OCI-LY7 (cell line): ENCODE results near the gene HOXC6. TPM values are rescaled to one million over a fixed set of nuclear protein-coding genes. Genes with fewer than 3 reads are reported as not detected.

Experiments used
- BruUV-seq: library from RNA; stranded (reverse); fragments of 400-500 nt; replicated peaks from 2 replicates; lab custom pipeline; 2021; lab: Mats Ljungman, UMichigan
- CTCF ChIA-PET: fragments of 300-600 bp; sonication (Branson Sonifier 250); formaldehyde crosslinking; loops from one replicate; lab custom pipeline; 2022; ENCODE audit warnings: antibody characterized with exemption; ENCODE audit not compliant: unreplicated experiment; lab: Charles Lee
- POLR2A ChIA-PET: fragments of 300-600 bp; sonication (Branson Sonifier 250); formaldehyde crosslinking; loops from one replicate; lab custom pipeline; 2022; ENCODE audit warnings: antibody characterized with exemption; lab: Charles Lee
- DNase-seq: peaks from one replicate; pipeline ENCODE4 v3.0.0-alpha.2; 2015; ENCODE audit warnings: low spot score
- H2AFZ ChIP-seq: fragments of 200-600 bp; sonication (generic), shearing (Covaris generic); 2 replicates; pipeline ENCODE4 v1.6.1; 2014; ENCODE audit warnings: mild to moderate bottlenecking, antibody characterized with exemption, low read length, moderate library complexity
- H3K27ac ChIP-seq: fragments of 200-600 bp; sonication (generic); 2 replicates; pipeline ENCODE4 v1.5.1; 2014; ENCODE audit warnings: mixed run types, low read depth, mild to moderate bottlenecking, moderate library complexity, low read length, inconsistent platforms; ENCODE audit not compliant: poor library complexity, severe bottlenecking
- H3K36me3 ChIP-seq: fragments of 200-600 bp; sonication (generic); 2 replicates; pipeline ENCODE4 v1.6.1; 2014; ENCODE audit warnings: mild to moderate bottlenecking, antibody characterized with exemption, low read length, moderate library complexity, mixed read lengths; ENCODE audit not compliant: insufficient read depth
- H3K4me1 ChIP-seq: fragments of 200-600 bp; sonication (generic); 2 replicates; pipeline ENCODE4 v1.5.1; 2014; ENCODE audit warnings: mild to moderate bottlenecking, low read length; ENCODE audit not compliant: insufficient read depth, poor library complexity, severe bottlenecking
- H3K4me2 ChIP-seq: fragments of 200-600 bp; sonication (generic); 2 replicates; pipeline ENCODE4 v1.6.1; 2014; ENCODE audit warnings: mild to moderate bottlenecking, low read length
- H3K4me3 ChIP-seq: fragments of 200-600 bp; sonication (generic); 2 replicates; pipeline ENCODE4 v1.5.1; 2014; ENCODE audit warnings: mild to moderate bottlenecking, low read depth, low read length; ENCODE audit not compliant: poor library complexity, severe bottlenecking
- H3K79me2 ChIP-seq: fragments of 200-600 bp; sonication (generic); 2 replicates; pipeline ENCODE4 v1.6.1; 2016; ENCODE audit warnings: low read depth, mild to moderate bottlenecking, low read length, moderate library complexity, mixed read lengths; ENCODE audit not compliant: insufficient read depth
- H3K9me2 ChIP-seq: fragments of 200-600 bp; sonication (generic); 2 replicates; pipeline ENCODE4 v1.6.1; 2016; ENCODE audit warnings: mild to moderate bottlenecking, low read length, mixed read lengths; ENCODE audit not compliant: insufficient read depth
- H3K9me3 ChIP-seq: fragments of 200-600 bp; sonication (generic); 2 replicates; pipeline ENCODE4 v1.6.1; 2014; ENCODE audit warnings: mild to moderate bottlenecking, mixed run types, low read length, mixed read lengths
- H4K20me1 ChIP-seq: fragments of 200-600 bp; sonication (generic); 2 replicates; pipeline ENCODE4 v1.6.1; 2014; ENCODE audit warnings: mild to moderate bottlenecking, antibody characterized with exemption, low read length, moderate library complexity, mixed read lengths; ENCODE audit not compliant: insufficient read depth
- EZH2phosphoT487 ChIP-seq: fragments of 200-600 bp; sonication (generic); IDR thresholded peaks from 2 replicates; pipeline ENCODE4 v1.6.1; 2018; ENCODE audit warnings: low read depth, borderline replicate concordance, mild to moderate bottlenecking, mixed run types, antibody characterized with exemption, low read length, moderate library complexity, mixed read lengths
- intact Hi-C: fragments of 100-400 bp; cut with micrococcal nuclease; formaldehyde crosslinking; loops from one replicate; pipeline ENCODE4 v1.10.0; 2022; ENCODE audit not compliant: unreplicated experiment
- total RNA-seq, 2 experiments: library from RNA; depleted of rRNA in 1 of 2; stranded (reverse); fragments of >200 nt in 1 of 2; shearing (Covaris generic) in 1 of 2; gene quantifications; 2 replicates each; pipeline ENCODE4 v1.2.3, GENCODE V29; 2014 to 2022
- TF ChIP-seq, protein P1 (sequence below): fragments of 200-600 bp; sonication (generic); conservative IDR thresholded peaks from 2 replicates; pipeline ENCODE4 v1.5.1; 2014; ENCODE audit warnings: mild to moderate bottlenecking, antibody characterized with exemption, low read length, moderate library complexity, mixed read lengths

Gene HOXC6
- total RNA-seq, 2 experiments from 2014 or later, result 0.92 to 2.7 TPM

DNA sequence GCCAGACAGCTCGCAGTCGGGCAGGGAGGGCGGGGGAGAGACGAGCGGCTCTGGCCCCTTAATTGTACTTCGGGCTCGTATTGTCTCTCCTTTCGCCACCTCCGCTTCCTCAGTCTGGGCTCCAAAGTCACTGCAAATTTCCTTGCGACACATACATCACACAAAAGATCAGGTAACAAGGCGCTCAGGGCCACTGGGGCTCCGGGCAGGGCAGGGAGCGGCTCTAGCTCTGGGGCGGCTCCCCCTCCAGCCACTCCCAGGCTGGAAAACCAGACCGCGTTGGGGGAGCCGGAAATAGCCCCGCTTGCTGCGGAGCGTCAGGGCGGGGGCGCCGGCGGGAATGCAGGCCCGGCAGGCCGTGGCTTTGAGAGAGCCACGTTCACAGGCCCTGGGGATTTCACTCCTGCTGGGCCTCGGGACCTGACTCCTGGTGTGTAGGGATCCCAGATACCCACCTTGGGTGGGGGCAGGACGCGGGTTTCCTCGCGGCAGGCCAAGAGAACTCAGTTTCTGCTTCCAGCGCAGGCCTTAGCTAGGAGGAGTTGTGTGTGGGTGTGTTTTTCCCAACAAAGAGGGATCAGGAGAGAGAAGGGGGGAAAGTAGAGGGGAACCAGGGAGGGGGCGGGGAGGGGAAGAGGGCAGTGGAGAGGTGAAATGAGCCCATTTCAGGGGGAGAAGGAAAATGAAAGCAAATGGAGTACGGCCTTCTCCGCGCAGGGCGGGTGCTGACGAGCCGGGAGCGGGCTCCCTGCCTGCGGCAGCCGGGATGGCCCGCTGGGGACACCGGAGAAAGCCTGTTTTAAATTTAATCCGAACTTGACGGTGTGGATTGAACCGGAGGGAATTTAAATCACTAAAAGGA is 32.6 kb upstream of the HOXC6 start:
- no peaks in the 10 kb centered on the region for H4K20me1 ChIP-seq
- peak overlapping the region; percentile 54 for H3K4me3 ChIP-seq
- TF ChIP-seq, protein P1, sequence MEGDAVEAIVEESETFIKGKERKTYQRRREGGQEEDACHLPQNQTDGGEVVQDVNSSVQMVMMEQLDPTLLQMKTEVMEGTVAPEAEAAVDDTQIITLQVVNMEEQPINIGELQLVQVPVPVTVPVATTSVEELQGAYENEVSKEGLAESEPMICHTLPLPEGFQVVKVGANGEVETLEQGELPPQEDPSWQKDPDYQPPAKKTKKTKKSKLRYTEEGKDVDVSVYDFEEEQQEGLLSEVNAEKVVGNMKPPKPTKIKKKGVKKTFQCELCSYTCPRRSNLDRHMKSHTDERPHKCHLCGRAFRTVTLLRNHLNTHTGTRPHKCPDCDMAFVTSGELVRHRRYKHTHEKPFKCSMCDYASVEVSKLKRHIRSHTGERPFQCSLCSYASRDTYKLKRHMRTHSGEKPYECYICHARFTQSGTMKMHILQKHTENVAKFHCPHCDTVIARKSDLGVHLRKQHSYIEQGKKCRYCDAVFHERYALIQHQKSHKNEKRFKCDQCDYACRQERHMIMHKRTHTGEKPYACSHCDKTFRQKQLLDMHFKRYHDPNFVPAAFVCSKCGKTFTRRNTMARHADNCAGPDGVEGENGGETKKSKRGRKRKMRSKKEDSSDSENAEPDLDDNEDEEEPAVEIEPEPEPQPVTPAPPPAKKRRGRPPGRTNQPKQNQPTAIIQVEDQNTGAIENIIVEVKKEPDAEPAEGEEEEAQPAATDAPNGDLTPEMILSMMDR, result no peak
- peak; percentile 51; the same call in 1 of the 2 replicates for TF ChIP-seq EZH2phosphoT487
- H2AFZ ChIP-seq, result peak overlapping the region; percentile 44
- H3K36me3 ChIP-seq, result no peaks in the 10 kb centered on the region
- no TSS peak for BruUV-seq
- H3K4me2 ChIP-seq, result peak overlapping the region; percentile 64
- H3K9me3 ChIP-seq, result no peaks in the 10 kb centered on the region
- CTCF ChIA-PET, result no interaction called here
- no peak overlapping the region for H3K27ac ChIP-seq
- peaks cover 5% of the 10 kb centered on the region for H3K4me1 ChIP-seq
- no peaks in the 10 kb centered on the region for H3K79me2 ChIP-seq
- DNase-seq, result no peak
- intact Hi-C loops, result no loop called here
- H3K9me2 ChIP-seq, result no peaks in the 10 kb centered on the region
- POLR2A ChIA-PET, result interaction anchor here (0.6 kb wide), 1 partner anchor 246 kb away, joined by 4 read pairs; no protein-coding TSS in a partner anchor

DNA sequence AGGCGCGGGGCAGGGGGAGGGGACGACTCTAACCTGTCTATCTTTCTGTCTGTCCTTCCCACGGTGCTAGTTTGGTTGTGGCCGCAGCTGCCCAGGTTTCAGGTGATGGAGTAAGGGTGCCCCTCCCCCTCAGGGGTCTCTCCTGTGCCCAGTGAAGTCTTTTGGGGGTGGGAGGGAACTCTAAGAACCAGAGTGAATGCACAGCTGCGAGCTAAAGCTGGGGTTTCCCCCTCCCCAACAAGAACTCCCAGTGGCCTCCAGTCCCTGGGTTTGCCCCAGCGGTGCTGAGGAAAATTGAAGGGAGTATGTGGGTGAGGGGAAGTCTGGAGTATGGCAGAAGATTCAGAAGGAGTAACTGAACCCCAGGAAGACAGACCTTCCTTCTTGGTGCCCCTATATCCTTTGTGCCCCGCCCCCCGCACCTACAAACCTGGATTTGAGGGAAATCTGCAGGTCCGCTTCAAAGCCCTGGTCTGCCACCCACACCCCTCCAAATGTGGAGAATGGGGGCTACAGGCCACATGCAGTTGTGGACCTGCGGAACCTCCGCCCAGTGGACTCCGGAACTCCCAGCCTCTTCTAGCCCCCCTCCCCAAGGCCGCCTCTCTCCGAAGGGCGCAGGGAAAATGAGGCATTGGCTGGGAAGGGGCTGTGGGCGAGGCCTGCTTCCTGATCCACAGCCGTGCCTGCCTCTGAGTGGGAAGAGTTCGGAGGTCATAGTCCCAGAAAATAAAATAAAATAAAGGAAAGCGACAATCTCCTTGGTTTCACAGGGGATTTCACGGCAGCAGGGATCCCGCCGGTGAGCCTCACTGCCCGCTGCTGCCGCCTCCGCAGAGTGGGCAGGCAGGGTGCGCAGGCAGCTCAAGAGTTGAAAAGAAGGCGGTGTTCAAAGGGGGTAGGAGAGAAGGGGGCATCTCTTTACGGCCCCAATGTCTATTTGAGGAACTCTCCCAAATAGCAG is 31.7 kb upstream of the HOXC6 start:
- Histone ChIP-seq H3K9me3 (no peaks in the 10 kb centered on the region), H3K9me2 (no peaks in the 10 kb centered on the region), H3K36me3 (no peaks in the 10 kb centered on the region), H3K4me3 (peak overlapping the region; percentile 54), H3K27ac (no peak overlapping the region), H4K20me1 (no peaks in the 10 kb centered on the region; the same call in 1 of the 2 replicates), H3K4me2 (peak overlapping the region; percentile 64), H3K4me1 (peaks cover 5% of the 10 kb centered on the region), H3K79me2 (no peaks in the 10 kb centered on the region), H2AFZ (peak overlapping the region; percentile 44)
- ChIA-PET CTCF (no interaction called here), POLR2A (no interaction called here)
- intact Hi-C loops, result no loop called here
- TF ChIP-seq, protein P1, result no peak
- TF ChIP-seq EZH2phosphoT487, result no peak
- no peak for DNase-seq
- no TSS peak for BruUV-seq
